GM18508 (cell line): ENCODE data around the gene TMEM132E.

Source experiments
- ATAC-seq: cut with Tn5 transposase; IDR thresholded peaks from one replicate; pipeline ENCODE4 v1.9.1; 2021; ENCODE audit warnings: moderate number of reproducible peaks; ENCODE audit not compliant: insufficient read depth, unreplicated experiment

The TMEM132E gene

GRCh38 chr17:34567691-34568465 lies 11.5 kb upstream of the TMEM132E start:
- no peak for ATAC-seq

- no peak for ATAC-seq
Measured at GRCh38 chr17:34568953-34569352, 10.4 kb upstream of the TMEM132E start.

GRCh38 chr17:34569591-34569990 lies 9.8 kb upstream of the TMEM132E start:
- no peak for ATAC-seq

- no peak for ATAC-seq
Measured at GRCh38 chr17:34570506-34570905, 8.9 kb upstream of the TMEM132E start.

GRCh38 chr17:34571428-34572130 lies 7.8 kb upstream of the TMEM132E start:
- no peak for ATAC-seq

- no peak for ATAC-seq
Measured at GRCh38 chr17:34572483-34572882, 6.9 kb upstream of the TMEM132E start.

GRCh38 chr17:34575182-34575581 lies 4.2 kb upstream of the TMEM132E start:
- ATAC-seq: no peak

GRCh38 chr17:34578016-34578415 lies 1.4 kb upstream of the TMEM132E start:
- ATAC-seq: no peak

GRCh38 chr17:34578656-34579016 lies 746 bp upstream of the TMEM132E start:
- no peak for ATAC-seq

GRCh38 chr17:34579979-34580684 lies 750 bp downstream of the TMEM132E start:
- ATAC-seq: no peak

- no peak for ATAC-seq
Measured at GRCh38 chr17:34580685-34581445, 1.5 kb downstream of the TMEM132E start.

GRCh38 chr17:34581446-34582184 lies 2.2 kb downstream of the TMEM132E start:
- ATAC-seq: no peak

GRCh38 chr17:34582185-34582900 lies 3.0 kb downstream of the TMEM132E start:
- no peak for ATAC-seq

GRCh38 chr17:34582901-34583245 lies 3.5 kb downstream of the TMEM132E start:
- ATAC-seq: no peak

- ATAC-seq: no peak
Measured at GRCh38 chr17:34584805-34585416, 5.5 kb downstream of the TMEM132E start.

- no peak for ATAC-seq
Measured at GRCh38 chr17:34586346-34586846, 7.0 kb downstream of the TMEM132E start.

GRCh38 chr17:34588266-34588665 lies 8.9 kb downstream of the TMEM132E start:
- no peak for ATAC-seq

GRCh38 chr17:34589120-34589965 lies 10.0 kb downstream of the TMEM132E start:
- no peak for ATAC-seq
